ENCODE results near the gene UBR2.
"Not testable (repeated sequence)": the region's sequence is repeated elsewhere in the genome, so short reads cannot be mapped to it uniquely, and the experiment has no call there.

Gene UBR2

DNA sequence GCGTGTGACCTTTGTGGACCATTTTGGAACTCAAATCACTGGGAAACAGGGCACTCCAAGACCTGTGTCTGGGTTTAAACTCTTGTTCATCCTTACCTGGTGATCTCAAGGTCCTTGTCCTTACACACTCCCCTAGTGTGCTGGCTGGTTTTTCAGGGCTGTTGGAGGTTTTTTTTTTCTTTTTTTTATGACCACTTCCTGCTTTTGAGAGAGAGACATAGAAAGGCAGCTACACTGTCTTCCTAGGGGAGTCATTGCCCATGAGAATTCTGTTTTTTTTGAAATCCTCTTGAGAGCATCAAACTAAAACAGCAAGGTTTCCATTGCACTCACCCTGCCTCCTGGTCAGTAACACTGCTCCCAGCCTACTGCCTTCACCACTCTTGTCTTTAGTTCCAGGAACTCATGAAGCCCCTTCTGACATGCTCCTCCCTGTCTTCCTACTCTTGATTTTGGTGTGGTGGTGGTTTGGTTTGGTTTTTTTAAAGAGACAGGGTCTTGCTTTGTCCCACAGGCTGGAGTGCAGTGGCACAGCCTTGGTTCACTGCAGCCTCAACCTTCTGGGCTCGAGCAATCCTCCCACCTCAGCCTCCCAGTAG lies 130.0 kb downstream of the UBR2 start:
- DNase-seq, result no peak

GRCh38 chr6:42694586-42694985 lies 130.8 kb downstream of the UBR2 start:
- no peak for DNase-seq

GRCh38 chr6:42696526-42697267 lies 132.9 kb downstream of the UBR2 start:
- no peak for DNase-seq

DNA sequence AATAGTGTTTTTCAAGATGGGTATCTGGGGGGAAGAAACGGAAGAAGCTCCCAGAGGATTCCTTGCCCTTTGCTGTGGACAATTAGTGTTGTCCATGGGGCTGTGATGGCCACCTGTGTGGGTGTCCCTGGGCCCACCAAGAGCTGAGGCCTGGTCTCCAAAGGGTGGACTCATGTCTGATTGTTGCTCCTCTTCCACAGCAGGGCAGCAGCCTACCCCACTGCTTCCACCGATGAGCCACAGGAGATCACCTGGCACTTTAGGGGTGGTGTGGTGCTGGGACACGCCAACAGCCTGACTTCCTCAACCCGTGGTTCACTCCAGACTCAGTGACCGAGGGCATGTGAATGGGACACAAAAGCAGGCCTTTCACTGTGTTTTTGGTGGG lies 133.4 kb downstream of the UBR2 start:
- no peak for DNase-seq

DNA sequence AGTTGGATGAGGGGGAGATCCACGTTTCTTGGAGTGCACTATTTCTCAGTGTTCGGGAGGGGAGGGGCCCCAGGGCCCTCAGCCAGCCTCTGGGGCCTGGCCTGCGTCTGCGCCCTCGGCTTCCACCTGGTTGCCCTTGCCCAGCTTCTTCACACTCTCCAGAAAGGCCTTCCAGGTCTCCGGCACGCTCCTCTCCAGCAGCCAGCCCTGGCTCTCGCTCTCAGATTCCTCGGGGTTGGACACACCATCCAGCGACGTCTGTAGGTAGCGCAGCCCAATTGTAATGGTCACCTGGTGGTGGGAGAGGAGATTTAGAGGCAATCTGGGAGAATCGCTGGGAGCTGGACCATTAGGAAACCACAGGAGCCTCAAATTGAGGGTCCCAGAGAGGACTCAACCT lies 134.4 kb downstream of the UBR2 start:
- no peak for DNase-seq

- DNase-seq, result no peak
Observed at GRCh38 chr6:42702200-42702599, 138.4 kb downstream of the UBR2 start.

DNA sequence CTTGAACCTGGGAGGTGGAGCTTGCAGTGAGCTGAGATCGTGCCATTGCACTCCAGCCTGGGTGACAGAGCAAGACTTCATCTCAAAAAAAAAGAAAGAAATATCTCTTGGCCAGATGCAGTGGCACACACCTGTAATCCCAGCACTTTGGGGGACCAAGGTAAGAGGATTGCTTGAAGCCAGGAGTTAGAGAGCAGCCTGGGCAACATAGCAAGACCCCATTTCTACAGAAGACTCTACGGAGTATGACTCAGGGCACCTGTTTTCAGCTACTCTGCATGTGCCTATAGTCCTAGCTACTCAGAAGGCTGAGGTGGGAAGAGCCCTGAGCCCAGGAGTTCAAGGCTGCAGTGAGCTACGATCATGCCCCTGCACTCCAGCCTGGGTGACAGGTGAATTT lies 139.0 kb downstream of the UBR2 start:
- not testable (repeated sequence) for DNase-seq

DNA sequence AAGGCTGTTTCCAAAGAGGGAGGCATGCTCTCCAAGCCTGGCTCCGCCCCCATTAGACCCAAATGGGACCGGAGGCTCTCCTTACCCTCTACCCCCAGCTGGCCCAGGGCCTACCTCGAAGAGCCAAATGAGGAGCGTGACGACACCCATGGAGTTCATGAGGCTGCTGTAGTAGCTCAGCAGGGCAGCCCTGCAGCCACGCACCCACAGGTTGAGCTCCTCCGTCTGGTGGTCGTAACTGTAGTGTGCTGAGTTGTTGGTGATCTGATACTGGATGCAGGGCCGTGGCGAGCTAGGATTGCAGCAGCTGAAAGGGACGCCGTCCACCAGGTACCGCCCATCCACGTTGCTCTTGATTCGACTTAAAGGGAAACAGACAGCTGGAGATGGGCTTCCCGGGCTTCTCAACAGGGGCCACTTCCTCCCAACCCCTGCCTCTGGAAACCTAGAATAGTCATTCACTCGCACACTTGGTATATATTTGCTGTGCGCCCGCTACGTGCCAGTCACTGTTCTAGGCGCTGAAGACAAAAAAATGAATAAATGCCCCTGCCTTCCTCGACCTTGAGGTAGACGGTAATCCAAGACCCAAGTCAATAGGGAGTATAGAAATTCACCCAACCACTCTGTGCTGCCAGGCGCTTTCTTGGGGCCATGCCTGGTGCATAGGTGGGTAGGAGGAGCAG lies 140.6 kb downstream of the UBR2 start:
- DNase-seq, result no peak

DNA sequence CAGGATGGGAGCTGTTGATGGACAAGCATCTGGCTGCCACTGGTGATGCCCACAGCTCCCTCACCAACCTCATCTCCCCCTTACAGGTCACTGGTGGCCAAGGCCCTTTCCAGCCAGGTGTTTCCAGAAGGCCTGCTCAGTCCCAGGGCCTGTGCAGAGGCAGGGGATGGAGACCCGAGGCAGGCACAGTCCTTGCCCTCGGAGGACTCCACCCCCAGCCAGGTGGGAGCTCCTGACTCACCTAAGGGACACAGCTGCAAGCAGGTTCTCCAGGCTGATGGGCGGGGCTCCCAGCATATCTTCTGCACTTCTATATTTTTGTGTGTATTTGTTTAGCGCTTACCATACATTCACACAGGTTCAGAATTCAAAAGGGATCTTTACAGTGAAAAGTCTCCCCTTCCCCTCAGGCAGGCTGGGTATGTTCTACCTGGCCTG lies 141.1 kb downstream of the UBR2 start:
- no peak for DNase-seq

DNA sequence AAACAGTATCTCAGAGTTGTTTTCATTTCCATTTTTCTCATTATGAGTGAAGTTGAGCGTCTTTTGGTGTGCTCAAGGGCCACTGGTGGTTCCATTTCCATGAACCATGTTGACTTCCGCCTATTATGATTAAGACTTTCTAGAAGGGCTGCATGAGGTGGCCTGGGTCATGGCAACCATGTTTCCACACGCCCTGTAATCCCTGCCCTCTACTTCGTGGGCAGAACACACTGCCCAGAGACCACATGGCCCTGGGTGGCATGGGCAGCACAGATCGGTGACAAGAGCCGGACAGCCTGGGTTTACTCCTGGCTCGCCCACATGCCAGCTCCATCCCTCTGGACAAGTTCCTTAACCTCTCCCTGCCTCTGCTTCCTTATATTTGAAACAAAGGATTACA lies 143.8 kb downstream of the UBR2 start:
- DNase-seq, result no peak

- DNase-seq, result no peak
Observed at GRCh38 chr6:42708096-42708495, 144.3 kb downstream of the UBR2 start.

DNA sequence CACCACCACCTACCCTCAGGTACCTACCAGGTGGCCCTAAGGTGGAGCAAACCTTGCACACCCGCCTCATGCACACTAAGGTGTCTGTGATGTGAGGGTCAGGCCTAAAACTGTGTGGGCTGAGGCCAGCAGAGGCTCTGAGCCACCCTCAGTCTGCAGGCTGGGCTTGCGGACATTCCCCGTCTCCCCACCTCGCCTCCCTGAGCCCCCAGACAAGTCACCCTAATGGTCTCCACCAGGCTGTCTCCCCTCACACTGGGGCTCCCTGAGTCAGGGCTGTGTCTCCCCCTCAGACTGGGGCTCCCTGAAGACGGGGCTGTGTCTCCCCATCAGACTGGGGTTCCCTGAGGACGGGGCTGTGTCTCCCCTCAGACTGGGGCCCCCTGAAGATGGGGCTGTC lies 146.0 kb downstream of the UBR2 start:
- DNase-seq, result no peak

GRCh38 chr6:42710316-42710715 lies 146.5 kb downstream of the UBR2 start:
- DNase-seq, result no peak

- no peak for DNase-seq
Observed at GRCh38 chr6:42711930-42712329, 148.1 kb downstream of the UBR2 start.

GRCh38 chr6:42714098-42714761 lies 150.4 kb downstream of the UBR2 start:
- peak in 2 of 3 donors; percentile 5 to 24 for DNase-seq

- no peak for DNase-seq
Observed at GRCh38 chr6:42715871-42716270, 152.0 kb downstream of the UBR2 start.

DNA sequence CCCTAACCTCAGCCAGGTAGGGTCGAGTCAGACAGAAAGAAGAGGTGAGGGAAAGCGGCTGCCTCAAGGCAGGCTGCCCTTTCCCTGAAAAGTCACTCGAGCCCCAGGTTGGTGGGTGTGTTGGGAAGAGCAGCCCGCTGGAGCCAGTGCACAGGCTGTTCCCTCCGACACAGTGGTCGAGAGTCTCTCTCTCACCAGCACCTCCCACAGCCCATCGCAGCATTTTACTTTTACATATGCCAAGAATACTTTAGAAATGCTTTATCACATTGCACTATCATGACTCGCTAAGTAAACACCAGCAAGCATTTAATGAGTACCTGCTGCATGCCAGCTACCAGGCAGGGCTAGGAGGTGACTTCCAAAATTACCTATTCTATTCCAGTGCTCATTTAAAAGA lies 156.9 kb downstream of the UBR2 start:
- DNase-seq, result no peak

DNA sequence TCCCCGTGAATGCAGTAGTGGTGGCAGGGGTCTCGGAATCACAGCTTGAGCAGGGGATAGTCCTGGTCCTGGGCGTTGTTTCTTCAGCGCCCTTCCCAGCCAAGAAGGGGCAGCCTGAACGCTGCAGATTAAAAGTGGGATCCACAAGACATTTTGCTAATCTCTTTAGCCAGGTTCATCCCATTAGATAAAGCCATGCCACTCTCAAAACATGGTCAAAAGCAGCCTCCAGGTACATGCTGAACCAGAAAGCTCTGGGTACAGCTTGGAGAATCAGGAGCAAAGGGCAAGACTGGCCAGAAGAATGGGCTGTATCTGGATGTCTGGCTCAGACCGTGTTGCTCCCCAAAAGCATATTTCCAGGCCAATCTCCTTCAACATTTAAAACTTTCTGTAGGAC lies 158.7 kb downstream of the UBR2 start, which contains the start of gene PRPH2:
PRPH2 (minus strand) TSS at position 101 of the 400 bp plus-strand sequence. CDS start 263 bp downstream, outside the sequence.
- no peak for DNase-seq

DNA sequence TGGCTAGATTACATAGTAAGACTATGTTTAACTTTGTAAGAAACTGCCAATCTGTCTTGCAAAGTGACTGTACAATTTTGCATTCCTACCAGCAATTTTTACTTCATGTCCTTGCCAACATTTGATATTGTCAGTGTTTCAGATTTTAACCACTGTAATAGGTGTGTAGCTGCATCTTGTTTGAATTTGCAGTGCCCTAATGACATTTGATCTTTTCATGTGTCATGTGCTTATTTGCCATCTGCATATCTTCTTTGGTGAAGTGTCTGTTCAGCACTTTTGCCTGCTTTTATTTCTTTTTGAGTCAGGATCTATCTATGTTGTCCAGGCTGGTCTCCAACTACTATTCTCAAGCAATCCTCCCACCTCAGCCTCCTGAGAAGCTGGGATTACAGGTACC lies 161.0 kb downstream of the UBR2 start:
- DNase-seq, result no peak

- DNase-seq, result no peak
Observed at GRCh38 chr6:42726026-42726425, 162.2 kb downstream of the UBR2 start.

GRCh38 chr6:42726485-42727086 lies 162.8 kb downstream of the UBR2 start:
- DNase-seq, result peak; percentile 89 to 91 (median 90)

DNA sequence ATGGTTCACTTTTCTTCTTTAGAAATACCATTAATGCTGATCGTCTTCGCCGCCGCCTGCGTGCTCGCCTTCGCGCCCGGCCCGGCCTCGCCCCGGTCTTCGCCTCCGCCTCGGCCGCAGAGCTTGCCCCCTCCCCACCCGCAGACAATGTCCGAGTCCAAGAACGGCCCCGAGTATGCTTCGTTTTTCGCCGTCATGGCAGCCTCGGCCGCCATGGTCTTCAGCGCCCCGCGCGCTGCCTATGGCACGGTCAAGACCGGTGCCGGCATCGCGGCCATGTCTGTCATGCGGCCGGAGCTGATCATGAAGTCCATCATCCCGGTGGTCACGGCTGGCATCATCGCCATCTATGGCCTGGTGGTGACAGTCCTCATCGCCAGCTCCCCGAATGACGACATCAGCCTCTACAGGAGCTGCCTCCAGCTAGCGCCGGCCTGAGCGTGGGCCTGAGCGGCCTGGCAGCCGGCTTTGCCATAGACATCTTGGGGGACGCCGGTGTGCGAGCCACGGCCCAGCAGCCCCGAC lies 163.3 kb downstream of the UBR2 start:
- DNase-seq, result peak; percentile 14 to 30 (median 20)

DNA sequence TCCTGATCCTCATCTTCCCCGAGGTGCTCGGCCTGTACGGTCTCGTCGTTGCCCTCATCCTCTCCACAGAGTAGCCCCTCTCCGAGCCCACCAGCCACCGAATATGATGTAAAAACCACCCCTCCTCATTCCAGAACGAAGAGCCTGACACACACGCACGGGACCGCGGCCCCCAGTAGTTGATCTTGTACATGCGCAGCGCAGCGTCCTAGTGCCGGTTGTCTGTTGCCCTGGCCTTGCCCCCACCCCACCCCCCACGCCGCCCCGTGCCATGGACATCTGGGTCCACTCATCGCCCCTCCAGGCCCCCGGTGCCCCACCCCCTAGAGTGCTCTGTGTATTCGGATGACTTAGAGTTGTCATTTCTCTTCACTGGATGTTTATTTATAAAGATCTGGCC lies 163.8 kb downstream of the UBR2 start:
- DNase-seq, result no peak
